Measurements from ENCODE around the gene TMEM41A.

- TF ChIP-seq CTCF (optimal IDR thresholded peaks at IDR 0.05 in 1 of 3, IDR thresholded peaks at IDR 0.05 in 1 of 3, conservative IDR thresholded peaks at IDR 0.05 in 1 of 3; ENCODE audit: extremely low read depth in 1 of 3, insufficient read depth in 2 of 3, low read length in 3 of 3) (no peak), EZH2 (IDR thresholded peaks at IDR 0.05; ENCODE audit: low read length) (no peak)
Observed at GRCh38 chr3:185503521-185503920, 4.7 kb upstream of the TMEM41A start.

Measured in keratinocyte (primary cell).